H1 (cell line): ENCODE data around the gene DUS1L. TPM values are rescaled to one million over a fixed set of nuclear protein-coding genes. Genes with fewer than 3 reads are reported as not detected.

Experiments
- BCL11A ChIP-seq, 2 experiments: IDR thresholded peaks; one replicate each; pipeline ENCODE4 v1.6.1; 2011; ENCODE audit warnings: low read depth in 2 of 2, low read length in 2 of 2, mild to moderate bottlenecking in 2 of 2
- BRCA1 ChIP-seq: IDR thresholded peaks from 2 replicates; pipeline ENCODE4 v1.6.1; 2012; ENCODE audit warnings: low read depth, low read length, improper control_type of control experiment
- CHD2 ChIP-seq: IDR thresholded peaks from 2 replicates; pipeline ENCODE4 v1.6.1; 2012; ENCODE audit warnings: low read length, improper control_type of control experiment
- JUND ChIP-seq: IDR thresholded peaks from 2 replicates; pipeline ENCODE4 v1.6.1; 2011; ENCODE audit warnings: mild to moderate bottlenecking, improper control_type of control experiment, low read length
- POLR2AphosphoS5 ChIP-seq: IDR thresholded peaks from 2 replicates; pipeline ENCODE4 v1.6.1; 2011; ENCODE audit warnings: low read depth, low read length
- RFX5 ChIP-seq: IDR thresholded peaks from 2 replicates; pipeline ENCODE4 v1.6.1; 2011; ENCODE audit warnings: low read depth, low read length, improper control_type of control experiment, borderline replicate concordance
- SUZ12 ChIP-seq: fragments of 200-600 bp; sonication (generic); IDR thresholded peaks from 2 replicates; pipeline ENCODE4 v1.6.1; 2012; ENCODE audit warnings: mild to moderate bottlenecking, inconsistent platforms, low read length, moderate library complexity, mixed read lengths
- TAF7 ChIP-seq: optimal IDR thresholded peaks from 2 replicates; pipeline ENCODE3; 2011; ENCODE audit warnings: low read depth, mild to moderate bottlenecking, inconsistent platforms, low read length, moderate library complexity, borderline replicate concordance
- ZNF274 ChIP-seq: IDR thresholded peaks from 2 replicates; pipeline ENCODE4 v1.7.0; 2012; ENCODE audit warnings: low read length, borderline replicate concordance; ENCODE audit errors: extremely low read depth
- polyA plus RNA-seq, 7 experiments: library from polyadenylated mRNA; depleted of rRNA in 3 of 7; stranded (reverse) in 5 of 7; unstranded in 2 of 7; fragments of >200 nt in 5 of 7; fragments of 200-250 nt in 2 of 7; gene quantifications; 1 replicate in 5 of 7; 2 replicates in 1 of 7; 4 replicates in 1 of 7; pipeline versions ENCODE4 v1.2.1 to v1.2.3, GENCODE V29; 2011 to 2013; ENCODE audit warnings: missing spikeins in 2 of 7, mixed read lengths in 2 of 7
- total RNA-seq: library from RNA; stranded (reverse); fragmentation: NEBNext Ultra II Directional; extraction: Animal tissue kit (Norgen Biotek cat#: 25700); gene quantifications from 2 replicates; pipeline ENCODE4 v1.2.1, GENCODE V29; 2021
- TF ChIP-seq, protein P1 (sequence below): fragments of 300-600 bp; sonication (generic); IDR thresholded peaks from 2 replicates; pipeline ENCODE4 v1.7.1; 2012; ENCODE audit warnings: low read length, moderate library complexity, mild to moderate bottlenecking, inconsistent platforms; ENCODE audit not compliant: insufficient replicate concordance

DUS1L gene
- total and polyA plus RNA-seq, 2 of the 8 experiments (the other 6 are each of a cell fraction or from before 2014, with no cell fraction given), result 34.5 to 69.1 TPM

DNA sequence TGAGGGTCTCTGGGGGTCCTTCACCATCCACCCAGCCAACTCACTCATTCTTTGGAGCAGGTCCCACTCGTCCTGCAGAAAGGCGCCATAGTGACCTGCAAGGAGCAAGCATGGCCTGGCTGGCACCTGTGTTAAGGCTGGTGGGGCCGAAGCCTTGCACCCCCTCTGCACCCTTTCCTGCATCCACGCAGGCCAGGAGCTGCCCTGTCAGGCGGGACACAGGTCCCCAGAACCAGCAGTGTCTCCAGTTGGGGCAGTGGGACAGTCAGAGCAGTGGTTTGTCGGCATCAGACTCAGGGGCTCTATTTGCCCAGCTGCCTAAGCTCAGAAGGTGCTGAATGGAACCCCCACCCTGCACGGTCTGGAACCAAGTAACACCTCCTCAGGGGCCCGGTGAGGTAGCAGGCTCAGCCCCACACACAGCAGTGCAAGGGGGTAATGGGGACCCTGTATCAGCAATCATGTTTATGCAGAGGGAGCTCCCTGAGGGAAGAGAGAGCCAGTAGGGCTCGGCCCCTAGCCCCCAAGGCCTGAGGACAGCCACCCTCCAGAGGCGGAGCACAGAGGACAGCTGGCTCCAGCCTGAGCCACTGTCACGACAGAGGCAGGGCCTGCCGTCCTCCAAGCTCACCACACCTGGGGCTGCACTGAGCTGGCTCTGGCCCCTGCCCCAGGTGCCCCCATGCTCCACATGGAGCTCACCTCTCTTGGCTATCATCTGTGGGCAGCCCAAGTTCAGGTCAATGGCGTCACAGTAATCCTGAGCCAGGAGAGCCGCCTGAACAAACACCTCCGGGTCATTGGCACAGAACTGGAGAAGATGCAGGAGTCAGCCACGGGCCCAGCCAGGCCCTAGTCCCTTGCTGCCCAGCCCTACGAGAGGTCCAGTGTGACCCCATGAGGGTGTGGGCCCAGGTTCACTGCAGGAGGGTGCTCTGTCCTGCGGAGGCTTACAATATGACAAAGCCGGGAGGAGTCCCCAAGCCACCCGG lies 1.9 kb downstream of the DUS1L start (continued):
- TF ChIP-seq, protein P1, sequence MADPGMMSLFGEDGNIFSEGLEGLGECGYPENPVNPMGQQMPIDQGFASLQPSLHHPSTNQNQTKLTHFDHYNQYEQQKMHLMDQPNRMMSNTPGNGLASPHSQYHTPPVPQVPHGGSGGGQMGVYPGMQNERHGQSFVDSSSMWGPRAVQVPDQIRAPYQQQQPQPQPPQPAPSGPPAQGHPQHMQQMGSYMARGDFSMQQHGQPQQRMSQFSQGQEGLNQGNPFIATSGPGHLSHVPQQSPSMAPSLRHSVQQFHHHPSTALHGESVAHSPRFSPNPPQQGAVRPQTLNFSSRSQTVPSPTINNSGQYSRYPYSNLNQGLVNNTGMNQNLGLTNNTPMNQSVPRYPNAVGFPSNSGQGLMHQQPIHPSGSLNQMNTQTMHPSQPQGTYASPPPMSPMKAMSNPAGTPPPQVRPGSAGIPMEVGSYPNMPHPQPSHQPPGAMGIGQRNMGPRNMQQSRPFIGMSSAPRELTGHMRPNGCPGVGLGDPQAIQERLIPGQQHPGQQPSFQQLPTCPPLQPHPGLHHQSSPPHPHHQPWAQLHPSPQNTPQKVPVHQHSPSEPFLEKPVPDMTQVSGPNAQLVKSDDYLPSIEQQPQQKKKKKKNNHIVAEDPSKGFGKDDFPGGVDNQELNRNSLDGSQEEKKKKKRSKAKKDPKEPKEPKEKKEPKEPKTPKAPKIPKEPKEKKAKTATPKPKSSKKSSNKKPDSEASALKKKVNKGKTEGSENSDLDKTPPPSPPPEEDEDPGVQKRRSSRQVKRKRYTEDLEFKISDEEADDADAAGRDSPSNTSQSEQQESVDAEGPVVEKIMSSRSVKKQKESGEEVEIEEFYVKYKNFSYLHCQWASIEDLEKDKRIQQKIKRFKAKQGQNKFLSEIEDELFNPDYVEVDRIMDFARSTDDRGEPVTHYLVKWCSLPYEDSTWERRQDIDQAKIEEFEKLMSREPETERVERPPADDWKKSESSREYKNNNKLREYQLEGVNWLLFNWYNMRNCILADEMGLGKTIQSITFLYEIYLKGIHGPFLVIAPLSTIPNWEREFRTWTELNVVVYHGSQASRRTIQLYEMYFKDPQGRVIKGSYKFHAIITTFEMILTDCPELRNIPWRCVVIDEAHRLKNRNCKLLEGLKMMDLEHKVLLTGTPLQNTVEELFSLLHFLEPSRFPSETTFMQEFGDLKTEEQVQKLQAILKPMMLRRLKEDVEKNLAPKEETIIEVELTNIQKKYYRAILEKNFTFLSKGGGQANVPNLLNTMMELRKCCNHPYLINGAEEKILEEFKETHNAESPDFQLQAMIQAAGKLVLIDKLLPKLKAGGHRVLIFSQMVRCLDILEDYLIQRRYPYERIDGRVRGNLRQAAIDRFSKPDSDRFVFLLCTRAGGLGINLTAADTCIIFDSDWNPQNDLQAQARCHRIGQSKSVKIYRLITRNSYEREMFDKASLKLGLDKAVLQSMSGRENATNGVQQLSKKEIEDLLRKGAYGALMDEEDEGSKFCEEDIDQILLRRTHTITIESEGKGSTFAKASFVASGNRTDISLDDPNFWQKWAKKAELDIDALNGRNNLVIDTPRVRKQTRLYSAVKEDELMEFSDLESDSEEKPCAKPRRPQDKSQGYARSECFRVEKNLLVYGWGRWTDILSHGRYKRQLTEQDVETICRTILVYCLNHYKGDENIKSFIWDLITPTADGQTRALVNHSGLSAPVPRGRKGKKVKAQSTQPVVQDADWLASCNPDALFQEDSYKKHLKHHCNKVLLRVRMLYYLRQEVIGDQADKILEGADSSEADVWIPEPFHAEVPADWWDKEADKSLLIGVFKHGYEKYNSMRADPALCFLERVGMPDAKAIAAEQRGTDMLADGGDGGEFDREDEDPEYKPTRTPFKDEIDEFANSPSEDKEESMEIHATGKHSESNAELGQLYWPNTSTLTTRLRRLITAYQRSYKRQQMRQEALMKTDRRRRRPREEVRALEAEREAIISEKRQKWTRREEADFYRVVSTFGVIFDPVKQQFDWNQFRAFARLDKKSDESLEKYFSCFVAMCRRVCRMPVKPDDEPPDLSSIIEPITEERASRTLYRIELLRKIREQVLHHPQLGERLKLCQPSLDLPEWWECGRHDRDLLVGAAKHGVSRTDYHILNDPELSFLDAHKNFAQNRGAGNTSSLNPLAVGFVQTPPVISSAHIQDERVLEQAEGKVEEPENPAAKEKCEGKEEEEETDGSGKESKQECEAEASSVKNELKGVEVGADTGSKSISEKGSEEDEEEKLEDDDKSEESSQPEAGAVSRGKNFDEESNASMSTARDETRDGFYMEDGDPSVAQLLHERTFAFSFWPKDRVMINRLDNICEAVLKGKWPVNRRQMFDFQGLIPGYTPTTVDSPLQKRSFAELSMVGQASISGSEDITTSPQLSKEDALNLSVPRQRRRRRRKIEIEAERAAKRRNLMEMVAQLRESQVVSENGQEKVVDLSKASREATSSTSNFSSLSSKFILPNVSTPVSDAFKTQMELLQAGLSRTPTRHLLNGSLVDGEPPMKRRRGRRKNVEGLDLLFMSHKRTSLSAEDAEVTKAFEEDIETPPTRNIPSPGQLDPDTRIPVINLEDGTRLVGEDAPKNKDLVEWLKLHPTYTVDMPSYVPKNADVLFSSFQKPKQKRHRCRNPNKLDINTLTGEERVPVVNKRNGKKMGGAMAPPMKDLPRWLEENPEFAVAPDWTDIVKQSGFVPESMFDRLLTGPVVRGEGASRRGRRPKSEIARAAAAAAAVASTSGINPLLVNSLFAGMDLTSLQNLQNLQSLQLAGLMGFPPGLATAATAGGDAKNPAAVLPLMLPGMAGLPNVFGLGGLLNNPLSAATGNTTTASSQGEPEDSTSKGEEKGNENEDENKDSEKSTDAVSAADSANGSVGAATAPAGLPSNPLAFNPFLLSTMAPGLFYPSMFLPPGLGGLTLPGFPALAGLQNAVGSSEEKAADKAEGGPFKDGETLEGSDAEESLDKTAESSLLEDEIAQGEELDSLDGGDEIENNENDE, result no peak
- TF ChIP-seq BRCA1 (no peak), POLR2AphosphoS5 (no peak), ZNF274 (no peak), CHD2 (no peak), TAF7 (no peak), RFX5 (no peak), BCL11A (IDR thresholded peaks at IDR 0.05; ENCODE audit: low read depth in 2 of 2, low read length in 2 of 2) (no peak), SUZ12 (no peak), JUND (no peak)
